OCI-LY1 (cell line): Measurements from ENCODE around the gene RALGPS1.

Source experiments
- CTCF ChIP-seq: fragments of 200-600 bp; sonication (generic), shearing (Covaris generic); IDR thresholded peaks from 2 replicates; pipeline ENCODE4 v1.5.1; 2017; ENCODE audit warnings: mild to moderate bottlenecking, antibody characterized with exemption, low read length, moderate library complexity, mixed read lengths
- EZH2 ChIP-seq: fragments of 200-600 bp; sonication (generic), shearing (Covaris generic); IDR thresholded peaks from 2 replicates; pipeline ENCODE4 v1.8.0; 2017; ENCODE audit warnings: borderline replicate concordance, mixed run types, mild to moderate bottlenecking, antibody characterized with exemption, low read length, moderate library complexity, mixed read lengths

- no peak for TF ChIP-seq CTCF
- TF ChIP-seq EZH2, result no peak
Measured at GRCh38 chr9:126980231-126980630, 65.6 kb downstream of the RALGPS1 start.
